Measurements from ENCODE around the gene NECAB2. TPM values are rescaled to one million over a fixed set of nuclear protein-coding genes. Genes with fewer than 3 reads are reported as not detected.

Gene NECAB2
- total and polyA plus RNA-seq, 2 of the 8 experiments (the other 6 are each of a cell fraction or from before 2014, with no cell fraction given), result 3.6 to 4.2 TPM

DNA sequence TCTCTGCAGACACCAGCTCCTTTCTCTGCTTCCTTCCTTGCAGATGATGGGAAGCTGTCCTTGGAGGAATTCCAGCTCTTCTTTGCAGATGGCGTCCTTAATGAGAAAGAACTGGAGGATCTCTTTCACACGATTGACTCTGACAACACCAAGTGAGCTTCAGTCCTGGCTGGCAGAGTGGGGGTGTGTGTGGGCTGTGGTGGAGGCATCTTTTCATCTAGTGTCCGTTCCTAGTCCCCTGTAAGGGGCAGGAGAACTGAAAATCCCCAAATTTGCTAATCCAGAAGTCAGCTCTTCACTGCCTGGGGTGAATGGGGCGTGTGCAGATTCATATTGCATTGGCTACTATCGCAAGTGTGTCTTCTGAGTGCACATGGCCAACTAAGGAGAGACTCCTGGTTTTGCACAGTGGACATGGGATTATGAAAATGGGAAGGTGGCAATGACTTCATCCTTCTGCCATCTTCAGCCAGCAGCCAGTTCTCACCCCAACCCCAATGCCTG lies 10.4 kb downstream of the NECAB2 start (continued):
- no peak for TF ChIP-seq SUZ12 (IDR thresholded peaks at IDR 0.05; ENCODE audit: low read length)
- TF ChIP-seq POLR2A (IDR thresholded peaks at IDR 0.05; ENCODE audit: control extremely low read depth in 1 of 2, low read depth in 2 of 2, low read length in 2 of 2), result no peak
- TF ChIP-seq CHD1 (IDR thresholded peaks at IDR 0.05; ENCODE audit: low read depth, low read length), result no peak
- TF ChIP-seq BRCA1 (IDR thresholded peaks at IDR 0.05; ENCODE audit: low read depth, low read length), result no peak
- TF ChIP-seq, protein P1, sequence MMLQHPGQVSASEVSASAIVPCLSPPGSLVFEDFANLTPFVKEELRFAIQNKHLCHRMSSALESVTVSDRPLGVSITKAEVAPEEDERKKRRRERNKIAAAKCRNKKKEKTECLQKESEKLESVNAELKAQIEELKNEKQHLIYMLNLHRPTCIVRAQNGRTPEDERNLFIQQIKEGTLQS (IDR thresholded peaks at IDR 0.05; ENCODE audit: insufficient read depth, low read depth, low read length), result no peak
- no peak for TF ChIP-seq YY1 (IDR thresholded peaks at IDR 0.05; ENCODE audit: low read depth, low read length)
